HepG2 (cell line): ENCODE results near the gene PLCB1. TPM values are rescaled to one million over a fixed set of nuclear protein-coding genes. Genes with fewer than 3 reads are reported as not detected.
A peak's percentile ranks its signal among the peaks of the same experiment; 100 is the strongest.

Experiments
- BCLAF1 ChIP-seq: fragments of 450-650 bp; IDR thresholded peaks from 2 replicates; pipeline ENCODE4 v1.6.1; 2017; ENCODE audit warnings: mild to moderate bottlenecking
- E2F2 ChIP-seq: sonication (generic); formaldehyde crosslinking; IDR thresholded peaks from 2 replicates; pipeline ENCODE4 v1.4.0; 2020; ENCODE audit warnings: missing genetic modification reagents, borderline replicate concordance
- ELF4 ChIP-seq: sonication (generic); formaldehyde crosslinking; IDR thresholded peaks from 2 replicates; pipeline ENCODE4 v1.5.0; 2020; ENCODE audit warnings: missing genetic modification reagents, mild to moderate bottlenecking, moderate library complexity, borderline replicate concordance
- KLF6 ChIP-seq: IDR thresholded peaks from 2 replicates; pipeline ENCODE4 v1.8.0; 2016; ENCODE audit warnings: missing biosample characterization, missing genetic modification reagents
- NCOR1 ChIP-seq: fragments of 200-600 bp; sonication (generic); IDR thresholded peaks from 2 replicates; pipeline ENCODE4 v1.7.0; 2017; ENCODE audit warnings: antibody characterized with exemption, low read length, borderline replicate concordance
- PHF20 ChIP-seq: sonication (generic); formaldehyde crosslinking; IDR thresholded peaks from 2 replicates; pipeline ENCODE4 v1.5.0; 2020; ENCODE audit warnings: mild to moderate bottlenecking, missing genetic modification reagents
- ZBTB1 ChIP-seq: sonication (generic); formaldehyde crosslinking; IDR thresholded peaks from 2 replicates; pipeline ENCODE4 v1.4.0; 2020; ENCODE audit warnings: missing genetic modification reagents, borderline replicate concordance
- ZFP36L2 ChIP-seq: sonication (generic); formaldehyde crosslinking; IDR thresholded peaks from 2 replicates; pipeline ENCODE4 v1.4.0; 2020; ENCODE audit warnings: missing genetic modification reagents
- ZMYM4 ChIP-seq: sonication (generic); formaldehyde crosslinking; IDR thresholded peaks from 2 replicates; pipeline ENCODE4 v1.8.1; 2023; ENCODE audit warnings: mild to moderate bottlenecking, missing genetic modification reagents
- ZNF343 ChIP-seq: sonication (generic); formaldehyde crosslinking; IDR thresholded peaks from 2 replicates; pipeline ENCODE4 v1.4.0; 2020; ENCODE audit warnings: mild to moderate bottlenecking, missing genetic modification reagents
- ZNF629 ChIP-seq: sonication (generic); formaldehyde crosslinking; conservative IDR thresholded peaks from 2 replicates; pipeline ENCODE4 v1.5.0; 2020; ENCODE audit warnings: missing genetic modification reagents
- ZNF776 ChIP-seq: sonication (generic); formaldehyde crosslinking; IDR thresholded peaks from 2 replicates; pipeline ENCODE4 v1.4.0; 2020; ENCODE audit warnings: mild to moderate bottlenecking, missing genetic modification reagents
- polyA plus RNA-seq, 8 experiments: library from polyadenylated mRNA; depleted of rRNA in 3 of 8; stranded (reverse) in 7 of 8; unstranded in 1 of 8; fragments of >200 nt; fragmentation: Illumina TruSeq in 4 of 8; extraction: Trizol in 4 of 8; gene quantifications; 2 replicates each; pipeline versions ENCODE4 v1.2.1 to v1.2.3, GENCODE V29; 2011 to 2016; ENCODE audit warnings: low read depth in 4 of 8, missing spikeins in 1 of 8, mixed read lengths in 1 of 8; ENCODE audit not compliant: insufficient read depth in 1 of 8
- total RNA-seq, 5 experiments: library from RNA; depleted of rRNA; stranded (reverse); fragments of >200 nt; fragmentation: Illumina TruSeq; extraction: Trizol; gene quantifications; 2 replicates each; pipeline ENCODE4 v1.2.3, GENCODE V29; 2016; ENCODE audit warnings: low read depth in 1 of 5
- TF ChIP-seq, protein P1 (sequence below): IDR thresholded peaks from 2 replicates; pipeline ENCODE4 v1.6.1; 2016; ENCODE audit warnings: mild to moderate bottlenecking
- TF ChIP-seq, protein P2 (sequence below): sonication (generic); formaldehyde crosslinking; IDR thresholded peaks from 2 replicates; pipeline ENCODE4 v1.4.0; 2020; ENCODE audit warnings: missing genetic modification reagents
- TF ChIP-seq, protein P3 (sequence below): sonication (generic); formaldehyde crosslinking; IDR thresholded peaks from 2 replicates; pipeline ENCODE4 v1.9.0; 2021; ENCODE audit warnings: mild to moderate bottlenecking, missing genetic modification reagents

PLCB1 gene
- total and polyA plus RNA-seq, 2 of the 13 experiments (the other 11 are each of a cell fraction or from before 2014, with no cell fraction given) = 42.4 to 55.9 TPM

DNA sequence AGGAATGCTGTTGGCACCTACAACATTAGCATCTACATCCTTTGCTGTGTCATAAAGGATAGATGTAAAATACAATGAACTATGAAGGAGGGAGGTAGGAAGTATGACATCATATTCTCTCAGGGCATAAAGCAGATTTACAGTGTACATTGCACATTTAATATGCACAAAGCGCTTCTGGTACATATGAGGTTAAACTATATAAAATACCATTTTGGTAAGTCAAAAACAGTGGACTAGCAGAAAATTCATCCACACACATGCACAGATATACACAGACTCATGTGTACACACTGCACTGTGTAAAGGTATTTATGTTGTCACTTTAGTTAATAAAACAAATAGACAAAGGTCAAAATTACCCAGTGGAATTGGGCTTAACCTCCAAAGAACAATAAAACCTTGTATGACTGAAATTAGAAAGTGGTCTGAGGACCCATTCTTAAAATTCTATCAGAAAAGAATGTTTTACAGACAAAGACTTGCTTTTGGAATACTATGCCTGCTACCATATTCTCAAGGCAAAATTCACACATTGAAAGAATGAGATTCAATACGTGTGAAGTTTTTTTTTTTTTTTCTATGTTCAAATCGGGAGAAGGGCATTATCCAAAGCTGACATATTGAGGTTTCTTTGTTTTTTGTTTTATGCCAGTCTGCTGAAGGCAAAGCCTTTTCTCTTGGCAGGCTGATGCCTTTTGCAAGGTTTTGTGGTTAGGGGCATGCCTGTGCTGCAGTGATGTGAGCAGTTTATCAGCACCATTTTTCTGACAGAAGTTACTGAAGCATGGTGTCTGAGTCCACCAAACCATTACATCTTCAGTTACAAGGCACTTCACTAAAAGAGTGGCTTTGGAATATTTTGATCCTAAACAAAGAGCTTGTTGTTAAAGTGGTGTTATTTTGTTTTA lies 199.0 kb downstream of the PLCB1 start (continued):
- TF ChIP-seq BCLAF1 (no peak), ZNF343 (CRISPR knock-in tag) (no peak), KLF6 (CRISPR knock-in tag) (no peak), ZFP36L2 (CRISPR knock-in tag) (no peak), ZNF776 (CRISPR knock-in tag) (no peak), ZMYM4 (CRISPR knock-in tag) (peak; percentile 34; the same call in 1 of the 2 replicates), ELF4 (CRISPR knock-in tag) (0 out of 2 replicates have a peak, but pooled peaks have one; percentile 71), ZBTB1 (no peak), PHF20 (CRISPR knock-in tag) (no peak), E2F2 (CRISPR knock-in tag) (no peak), NCOR1 (peak; percentile 94; the same call in 1 of the 2 replicates), ZNF629 (no peak)
- TF ChIP-seq, protein P1, sequence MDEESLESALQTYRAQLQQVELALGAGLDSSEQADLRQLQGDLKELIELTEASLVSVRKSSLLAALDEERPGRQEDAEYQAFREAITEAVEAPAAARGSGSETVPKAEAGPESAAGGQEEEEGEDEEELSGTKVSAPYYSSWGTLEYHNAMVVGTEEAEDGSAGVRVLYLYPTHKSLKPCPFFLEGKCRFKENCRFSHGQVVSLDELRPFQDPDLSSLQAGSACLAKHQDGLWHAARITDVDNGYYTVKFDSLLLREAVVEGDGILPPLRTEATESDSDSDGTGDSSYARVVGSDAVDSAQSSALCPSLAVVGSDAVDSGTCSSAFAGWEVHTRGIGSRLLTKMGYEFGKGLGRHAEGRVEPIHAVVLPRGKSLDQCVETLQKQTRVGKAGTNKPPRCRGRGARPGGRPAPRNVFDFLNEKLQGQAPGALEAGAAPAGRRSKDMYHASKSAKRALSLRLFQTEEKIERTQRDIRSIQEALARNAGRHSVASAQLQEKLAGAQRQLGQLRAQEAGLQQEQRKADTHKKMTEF (CRISPR knock-in tag) = peak; percentile 61
- TF ChIP-seq, protein P2, sequence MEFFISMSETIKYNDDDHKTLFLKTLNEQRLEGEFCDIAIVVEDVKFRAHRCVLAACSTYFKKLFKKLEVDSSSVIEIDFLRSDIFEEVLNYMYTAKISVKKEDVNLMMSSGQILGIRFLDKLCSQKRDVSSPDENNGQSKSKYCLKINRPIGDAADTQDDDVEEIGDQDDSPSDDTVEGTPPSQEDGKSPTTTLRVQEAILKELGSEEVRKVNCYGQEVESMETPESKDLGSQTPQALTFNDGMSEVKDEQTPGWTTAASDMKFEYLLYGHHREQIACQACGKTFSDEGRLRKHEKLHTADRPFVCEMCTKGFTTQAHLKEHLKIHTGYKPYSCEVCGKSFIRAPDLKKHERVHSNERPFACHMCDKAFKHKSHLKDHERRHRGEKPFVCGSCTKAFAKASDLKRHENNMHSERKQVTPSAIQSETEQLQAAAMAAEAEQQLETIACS (CRISPR knock-in tag) = no peak
- TF ChIP-seq, protein P3, sequence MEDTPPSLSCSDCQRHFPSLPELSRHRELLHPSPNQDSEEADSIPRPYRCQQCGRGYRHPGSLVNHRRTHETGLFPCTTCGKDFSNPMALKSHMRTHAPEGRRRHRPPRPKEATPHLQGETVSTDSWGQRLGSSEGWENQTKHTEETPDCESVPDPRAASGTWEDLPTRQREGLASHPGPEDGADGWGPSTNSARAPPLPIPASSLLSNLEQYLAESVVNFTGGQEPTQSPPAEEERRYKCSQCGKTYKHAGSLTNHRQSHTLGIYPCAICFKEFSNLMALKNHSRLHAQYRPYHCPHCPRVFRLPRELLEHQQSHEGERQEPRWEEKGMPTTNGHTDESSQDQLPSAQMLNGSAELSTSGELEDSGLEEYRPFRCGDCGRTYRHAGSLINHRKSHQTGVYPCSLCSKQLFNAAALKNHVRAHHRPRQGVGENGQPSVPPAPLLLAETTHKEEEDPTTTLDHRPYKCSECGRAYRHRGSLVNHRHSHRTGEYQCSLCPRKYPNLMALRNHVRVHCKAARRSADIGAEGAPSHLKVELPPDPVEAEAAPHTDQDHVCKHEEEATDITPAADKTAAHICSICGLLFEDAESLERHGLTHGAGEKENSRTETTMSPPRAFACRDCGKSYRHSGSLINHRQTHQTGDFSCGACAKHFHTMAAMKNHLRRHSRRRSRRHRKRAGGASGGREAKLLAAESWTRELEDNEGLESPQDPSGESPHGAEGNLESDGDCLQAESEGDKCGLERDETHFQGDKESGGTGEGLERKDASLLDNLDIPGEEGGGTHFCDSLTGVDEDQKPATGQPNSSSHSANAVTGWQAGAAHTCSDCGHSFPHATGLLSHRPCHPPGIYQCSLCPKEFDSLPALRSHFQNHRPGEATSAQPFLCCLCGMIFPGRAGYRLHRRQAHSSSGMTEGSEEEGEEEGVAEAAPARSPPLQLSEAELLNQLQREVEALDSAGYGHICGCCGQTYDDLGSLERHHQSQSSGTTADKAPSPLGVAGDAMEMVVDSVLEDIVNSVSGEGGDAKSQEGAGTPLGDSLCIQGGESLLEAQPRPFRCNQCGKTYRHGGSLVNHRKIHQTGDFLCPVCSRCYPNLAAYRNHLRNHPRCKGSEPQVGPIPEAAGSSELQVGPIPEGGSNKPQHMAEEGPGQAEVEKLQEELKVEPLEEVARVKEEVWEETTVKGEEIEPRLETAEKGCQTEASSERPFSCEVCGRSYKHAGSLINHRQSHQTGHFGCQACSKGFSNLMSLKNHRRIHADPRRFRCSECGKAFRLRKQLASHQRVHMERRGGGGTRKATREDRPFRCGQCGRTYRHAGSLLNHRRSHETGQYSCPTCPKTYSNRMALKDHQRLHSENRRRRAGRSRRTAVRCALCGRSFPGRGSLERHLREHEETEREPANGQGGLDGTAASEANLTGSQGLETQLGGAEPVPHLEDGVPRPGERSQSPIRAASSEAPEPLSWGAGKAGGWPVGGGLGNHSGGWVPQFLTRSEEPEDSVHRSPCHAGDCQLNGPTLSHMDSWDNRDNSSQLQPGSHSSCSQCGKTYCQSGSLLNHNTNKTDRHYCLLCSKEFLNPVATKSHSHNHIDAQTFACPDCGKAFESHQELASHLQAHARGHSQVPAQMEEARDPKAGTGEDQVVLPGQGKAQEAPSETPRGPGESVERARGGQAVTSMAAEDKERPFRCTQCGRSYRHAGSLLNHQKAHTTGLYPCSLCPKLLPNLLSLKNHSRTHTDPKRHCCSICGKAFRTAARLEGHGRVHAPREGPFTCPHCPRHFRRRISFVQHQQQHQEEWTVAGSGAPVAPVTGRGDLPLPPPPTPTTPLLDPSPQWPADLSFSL = no peak; the same call in 1 of the 2 replicates
